Measurements from ENCODE around the gene STOML3.

Gene STOML3

GRCh38 chr13:38947054-38947453 lies 43.6 kb downstream of the STOML3 start:
- CTCF ChIA-PET: no interaction called here
- POLR2A ChIA-PET: no interaction called here
- TF ChIP-seq, protein P1, sequence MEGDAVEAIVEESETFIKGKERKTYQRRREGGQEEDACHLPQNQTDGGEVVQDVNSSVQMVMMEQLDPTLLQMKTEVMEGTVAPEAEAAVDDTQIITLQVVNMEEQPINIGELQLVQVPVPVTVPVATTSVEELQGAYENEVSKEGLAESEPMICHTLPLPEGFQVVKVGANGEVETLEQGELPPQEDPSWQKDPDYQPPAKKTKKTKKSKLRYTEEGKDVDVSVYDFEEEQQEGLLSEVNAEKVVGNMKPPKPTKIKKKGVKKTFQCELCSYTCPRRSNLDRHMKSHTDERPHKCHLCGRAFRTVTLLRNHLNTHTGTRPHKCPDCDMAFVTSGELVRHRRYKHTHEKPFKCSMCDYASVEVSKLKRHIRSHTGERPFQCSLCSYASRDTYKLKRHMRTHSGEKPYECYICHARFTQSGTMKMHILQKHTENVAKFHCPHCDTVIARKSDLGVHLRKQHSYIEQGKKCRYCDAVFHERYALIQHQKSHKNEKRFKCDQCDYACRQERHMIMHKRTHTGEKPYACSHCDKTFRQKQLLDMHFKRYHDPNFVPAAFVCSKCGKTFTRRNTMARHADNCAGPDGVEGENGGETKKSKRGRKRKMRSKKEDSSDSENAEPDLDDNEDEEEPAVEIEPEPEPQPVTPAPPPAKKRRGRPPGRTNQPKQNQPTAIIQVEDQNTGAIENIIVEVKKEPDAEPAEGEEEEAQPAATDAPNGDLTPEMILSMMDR (IDR thresholded peaks at IDR 0.05; ENCODE audit: insufficient read depth, low read length, missing control alignments): no peak
- no peak for DNase-seq (ENCODE audit: low read depth, low spot score)
- H3K4me3 ChIP-seq (ENCODE audit: low read depth, low read length): no peak overlapping the region

DNA sequence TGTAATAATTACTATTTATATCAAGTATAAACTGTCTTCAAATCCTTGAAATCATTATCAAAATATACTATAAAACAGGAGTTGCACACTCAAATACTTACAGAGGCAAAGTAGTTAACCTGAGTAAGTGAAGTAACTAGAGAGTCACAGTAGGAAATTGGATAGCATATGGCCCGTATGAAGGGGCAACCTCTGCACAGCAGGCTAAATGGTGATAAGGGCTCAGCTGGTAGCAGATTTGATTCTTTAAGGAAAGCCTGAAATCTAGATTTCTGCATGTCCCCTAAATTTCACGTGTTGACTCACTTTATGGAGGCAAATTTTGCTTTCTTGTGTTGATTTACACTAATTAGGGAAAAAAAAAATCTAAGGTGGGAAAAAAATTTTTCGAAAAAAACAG lies 46.4 kb downstream of the STOML3 start:
- ChIA-PET POLR2A (no interaction called here), CTCF (no interaction called here)
- DNase-seq (ENCODE audit: low read depth, low spot score): no peak
- H3K4me3 ChIP-seq (ENCODE audit: low read depth, low read length): no peak overlapping the region
- TF ChIP-seq, protein P1 (IDR thresholded peaks at IDR 0.05; ENCODE audit: insufficient read depth, low read length, missing control alignments): no peak

DNA sequence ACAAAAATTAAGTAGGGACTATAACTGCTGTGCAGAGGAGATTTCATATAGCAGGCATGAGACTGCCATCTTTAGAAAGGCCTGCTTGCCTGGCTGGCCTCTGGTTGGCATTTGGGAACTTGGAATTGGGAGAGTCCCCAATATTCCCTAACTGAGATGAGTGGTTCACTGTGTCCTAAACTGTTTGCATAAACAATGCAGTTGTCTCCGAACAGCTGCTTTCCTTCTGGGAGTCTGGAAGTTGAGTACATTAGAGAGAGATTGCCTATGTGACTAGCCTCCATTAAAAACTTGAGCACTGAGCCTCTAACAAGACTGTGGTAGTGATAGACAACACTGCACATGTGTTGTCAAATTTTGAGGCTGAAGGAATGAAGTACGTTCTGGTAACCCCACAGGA lies 47.4 kb downstream of the STOML3 start:
- no peak for DNase-seq (ENCODE audit: low read depth, low spot score)
- CTCF ChIA-PET: no interaction called here
- TF ChIP-seq, protein P1 (IDR thresholded peaks at IDR 0.05; ENCODE audit: insufficient read depth, low read length, missing control alignments): no peak
- H3K4me3 ChIP-seq (ENCODE audit: low read depth, low read length): no peak overlapping the region
- POLR2A ChIA-PET: no interaction called here

- CTCF ChIA-PET: no interaction called here
Observed at GRCh38 chr13:38941353-38941945, 49.2 kb downstream of the STOML3 start.

DNA sequence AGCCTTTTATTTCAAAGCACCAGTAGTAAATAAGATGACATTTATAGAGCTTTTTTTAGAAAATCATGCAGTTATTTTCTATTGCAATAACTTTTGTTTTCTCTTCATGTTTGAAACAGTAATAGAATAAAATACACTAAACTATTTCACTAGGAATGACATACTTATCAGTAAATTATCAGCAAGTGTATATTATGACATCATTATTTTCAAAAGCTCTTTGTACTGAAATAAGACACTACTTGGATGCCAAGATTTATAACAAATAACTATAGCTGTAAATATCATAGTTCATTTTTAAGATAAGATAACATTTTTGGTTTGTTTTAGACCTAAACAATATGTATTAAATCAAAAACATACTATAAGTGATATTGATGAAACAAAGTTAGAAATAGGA lies 56.8 kb downstream of the STOML3 start:
- CTCF ChIA-PET: no interaction called here
- POLR2A ChIA-PET: no interaction called here
- TF ChIP-seq, protein P1 (IDR thresholded peaks at IDR 0.05; ENCODE audit: insufficient read depth, low read length, missing control alignments): no peak

More at GRCh38 chr13:38941353-38941945, 49.2 kb downstream of the STOML3 start:
- H3K4me3 ChIP-seq (ENCODE audit: low read depth, low read length): no peak overlapping the region
- DNase-seq (ENCODE audit: low read depth, low spot score): no peak
- TF ChIP-seq, protein P1 (IDR thresholded peaks at IDR 0.05; ENCODE audit: insufficient read depth, low read length, missing control alignments): no peak
- POLR2A ChIA-PET: no interaction called here

DNA sequence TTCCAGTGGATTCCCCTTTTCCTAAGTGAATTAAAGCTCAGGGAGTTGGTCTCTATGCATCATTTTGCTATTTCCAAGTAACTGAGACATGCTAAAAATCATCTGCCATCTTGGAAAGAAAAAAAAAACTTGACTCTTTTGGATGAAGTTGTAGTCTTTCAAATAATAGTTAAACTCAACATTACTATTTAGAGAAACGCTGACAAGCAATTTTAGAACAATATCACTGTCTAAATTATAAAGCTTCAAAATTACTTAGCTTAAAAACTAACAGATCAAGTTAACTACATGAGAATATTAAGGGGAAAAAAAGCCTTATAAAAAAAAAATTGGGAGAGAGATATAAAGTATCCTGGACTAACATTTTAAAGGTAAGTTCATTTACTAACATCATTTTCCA lies 68.5 kb downstream of the STOML3 start:
- ChIA-PET CTCF (no interaction called here), POLR2A (no interaction called here)
- no peak overlapping the region for H3K4me3 ChIP-seq (ENCODE audit: low read depth, low read length)
- TF ChIP-seq, protein P1 (IDR thresholded peaks at IDR 0.05; ENCODE audit: insufficient read depth, low read length, missing control alignments): no peak
- no peak for DNase-seq (ENCODE audit: low read depth, low spot score)

More for the DNA sequence above, 56.8 kb downstream of the STOML3 start:
- H3K4me3 ChIP-seq (ENCODE audit: low read depth, low read length): no peak overlapping the region
- DNase-seq (ENCODE audit: low read depth, low spot score): no peak
